ACC112 (cell line): ENCODE measurements around the gene PAQR4.
A peak's percentile ranks its signal among the peaks of the same experiment; 100 is the strongest.

Experiments
- H2AFZ ChIP-seq: fragments of 200-600 bp; sonication (generic); one replicate; pipeline ENCODE4 v1.6.0; 2017; ENCODE audit warnings: antibody characterized with exemption, low read length; ENCODE audit not compliant: unreplicated experiment
- H3K27ac ChIP-seq: fragments of 200-600 bp; sonication (generic); 2 replicates; pipeline ENCODE4 v1.5.1; 2014; ENCODE audit warnings: low read depth, mild to moderate bottlenecking, antibody characterized with exemption, low read length, moderate library complexity
- H3K27me3 ChIP-seq: fragments of 200-600 bp; sonication (generic); 2 replicates; pipeline ENCODE4 v1.6.1; 2014; ENCODE audit warnings: mild to moderate bottlenecking, antibody characterized with exemption, low read length, moderate library complexity, mixed read lengths; ENCODE audit not compliant: insufficient read depth
- H3K36me3 ChIP-seq: fragments of 200-600 bp; sonication (generic); 2 replicates; pipeline ENCODE4 v1.6.1; 2016; ENCODE audit warnings: mild to moderate bottlenecking, antibody characterized with exemption, low read length, moderate library complexity, mixed read lengths; ENCODE audit not compliant: insufficient read depth
- H3K4me1 ChIP-seq: fragments of 200-600 bp; sonication (generic); one replicate; pipeline ENCODE4 v1.6.1; 2016; ENCODE audit warnings: low read length, mixed read lengths; ENCODE audit not compliant: insufficient read depth, unreplicated experiment, control insufficient read depth
- H3K4me3 ChIP-seq: fragments of 200-600 bp; sonication (generic); 2 replicates; pipeline ENCODE4 v1.5.1; 2014; ENCODE audit warnings: mild to moderate bottlenecking, low read depth, low read length
- H3K79me2 ChIP-seq: fragments of 200-600 bp; sonication (generic); one replicate; pipeline ENCODE4 v1.6.0; 2016; ENCODE audit warnings: low read length; ENCODE audit not compliant: control insufficient read depth, unreplicated experiment, insufficient read depth

Gene PAQR4

DNA sequence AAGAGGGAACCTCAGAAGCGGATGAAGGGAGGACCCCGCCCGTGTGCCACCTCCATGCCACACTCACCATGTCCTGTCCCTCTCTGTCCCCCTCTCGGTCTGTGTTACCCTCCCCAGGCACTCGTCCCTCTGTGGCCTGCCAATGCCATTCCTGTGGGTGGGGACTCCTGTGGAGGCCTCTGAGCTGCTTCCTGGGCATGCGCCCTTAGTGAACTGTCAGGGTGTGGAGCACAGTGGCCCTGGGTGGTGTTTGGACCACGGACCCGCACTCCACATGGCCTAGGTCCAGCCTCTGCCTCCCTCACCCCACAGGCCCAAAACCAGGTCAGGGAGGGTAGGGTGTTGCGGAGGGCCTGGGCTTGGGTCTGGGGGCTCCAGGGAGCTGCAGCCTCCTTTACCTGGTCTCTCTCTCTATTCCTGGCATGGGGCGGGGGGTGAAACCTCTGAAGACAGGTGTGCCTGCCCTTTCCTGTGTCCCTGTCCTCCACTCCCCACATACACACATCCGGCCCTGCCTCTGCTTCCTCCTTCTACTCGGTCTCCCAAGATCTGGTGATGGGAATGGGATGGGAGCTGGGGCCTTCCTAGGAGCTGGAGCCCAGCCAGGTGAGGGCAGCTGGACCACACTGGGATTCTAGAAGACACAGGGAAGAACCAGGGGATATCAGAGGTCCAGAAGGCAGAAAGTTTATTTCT lies 22.6 kb downstream of the PAQR4 start:
- H3K4me3 ChIP-seq, result no peak overlapping the region

DNA sequence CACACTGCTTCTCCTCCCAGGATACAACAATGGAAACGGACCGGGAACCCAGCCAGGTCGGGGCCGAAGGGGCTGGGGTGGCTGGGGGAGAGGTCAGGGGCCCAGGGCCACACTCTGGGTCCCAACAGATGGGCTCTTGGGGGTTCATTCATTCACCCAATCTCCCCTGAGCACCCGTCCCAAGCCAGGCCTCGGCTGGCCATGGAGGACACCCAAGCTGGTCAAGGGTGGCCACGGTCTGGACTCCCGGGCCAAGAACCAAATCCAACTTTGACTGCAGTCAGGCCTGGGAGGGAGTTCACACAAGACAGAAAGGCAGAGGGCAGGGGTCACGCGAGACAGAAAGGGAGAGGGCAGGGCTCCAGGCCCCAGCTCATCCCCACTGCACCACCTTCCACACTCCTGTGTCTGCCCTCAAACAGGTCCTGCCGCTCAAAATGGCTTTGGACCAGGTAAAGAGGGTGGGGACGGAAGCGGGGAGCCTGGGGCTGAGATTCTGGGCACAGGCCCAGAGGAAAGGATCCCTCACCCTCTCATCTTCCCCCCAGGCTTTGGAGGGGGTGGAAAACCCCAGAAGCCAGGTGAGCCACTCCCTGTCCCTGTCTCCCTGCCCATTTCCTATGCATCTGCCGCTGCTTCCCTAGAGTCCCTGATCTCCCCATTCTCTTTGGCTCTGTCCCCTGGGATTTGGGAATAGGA lies 23.4 kb downstream of the PAQR4 start:
- H3K27ac ChIP-seq, result no peak overlapping the region
- H3K79me2 ChIP-seq, result no peaks in the 10 kb centered on the region
- no peaks in the 10 kb centered on the region for H3K36me3 ChIP-seq
- no peak overlapping the region for H3K4me3 ChIP-seq
- 0 out of 2 replicates have a peak, but pooled peaks cover 5% of the 10 kb centered on the region for H3K27me3 ChIP-seq
- no peaks in the 10 kb centered on the region for H3K4me1 ChIP-seq
- no peak overlapping the region for H2AFZ ChIP-seq

More for the DNA sequence above, 22.6 kb downstream of the PAQR4 start:
- H3K4me1 ChIP-seq, result no peaks in the 10 kb centered on the region
- H3K27ac ChIP-seq, result no peak overlapping the region
- no peaks in the 10 kb centered on the region for H3K36me3 ChIP-seq
- 0 out of 2 replicates have a peak, but pooled peaks cover 3% of the 10 kb centered on the region for H3K27me3 ChIP-seq
- H2AFZ ChIP-seq, result no peak overlapping the region
- no peaks in the 10 kb centered on the region for H3K79me2 ChIP-seq

GRCh38 chr16:2996298-2996697 lies 27.1 kb downstream of the PAQR4 start:
- Histone ChIP-seq H2AFZ (no peak overlapping the region), H3K27ac (no peak overlapping the region), H3K4me1 (no peaks in the 10 kb centered on the region), H3K4me3 (no peak overlapping the region), H3K36me3 (no peaks in the 10 kb centered on the region), H3K79me2 (no peaks in the 10 kb centered on the region), H3K27me3 (0 out of 2 replicates have a peak, but pooled peaks cover 2% of the 10 kb centered on the region)

DNA sequence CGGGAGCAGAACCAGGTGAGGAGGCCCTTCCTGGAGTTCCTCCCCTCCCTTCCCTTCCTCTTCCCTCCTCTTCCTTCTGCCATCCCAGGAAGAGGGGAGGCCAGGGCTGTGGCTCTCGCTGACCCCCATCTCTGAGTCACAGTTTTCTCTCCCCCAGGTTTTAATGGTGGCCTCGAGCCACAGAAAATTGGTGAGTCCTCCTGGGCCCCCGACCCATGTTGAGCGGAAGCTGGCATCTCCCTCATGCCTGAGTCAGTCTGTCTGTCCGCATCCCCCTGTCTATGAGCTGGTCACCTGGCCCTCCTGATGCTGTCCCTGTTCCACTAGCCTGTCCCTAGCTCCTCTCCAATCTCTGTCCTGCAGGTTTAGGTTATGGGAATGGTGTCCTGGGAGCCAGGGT lies 30.8 kb downstream of the PAQR4 start:
- no peaks in the 10 kb centered on the region for H3K79me2 ChIP-seq
- H3K36me3 ChIP-seq, result no peaks in the 10 kb centered on the region
- no peak overlapping the region for H3K4me3 ChIP-seq
- no peak overlapping the region for H2AFZ ChIP-seq
- H3K4me1 ChIP-seq, result no peaks in the 10 kb centered on the region
- H3K27me3 ChIP-seq, result 0 out of 2 replicates have a peak, but pooled peaks cover 2% of the 10 kb centered on the region
- H3K27ac ChIP-seq, result no peak overlapping the region

DNA sequence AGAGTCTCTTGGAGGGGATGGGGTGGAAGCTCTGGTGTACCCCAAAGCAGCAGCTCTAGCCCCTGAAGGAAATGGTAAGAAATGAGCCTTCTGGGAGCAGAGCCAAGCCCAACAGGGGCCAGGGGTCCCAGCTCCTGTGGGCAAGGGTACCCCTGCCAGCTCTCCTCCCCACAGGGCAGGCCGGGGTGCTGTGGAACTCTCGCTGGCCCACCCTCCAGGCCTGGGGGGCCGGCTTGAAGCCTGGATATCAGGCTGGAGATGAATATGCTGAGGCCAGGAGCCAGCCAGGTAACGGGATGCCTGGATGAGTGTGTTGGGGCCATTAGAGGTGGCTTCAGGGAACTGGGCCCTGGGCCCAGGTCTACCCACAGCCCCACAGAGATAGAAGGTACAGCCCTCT lies 31.4 kb downstream of the PAQR4 start:
- Histone ChIP-seq H2AFZ (no peak overlapping the region), H3K4me1 (no peaks in the 10 kb centered on the region), H3K4me3 (no peak overlapping the region), H3K79me2 (no peaks in the 10 kb centered on the region), H3K36me3 (no peaks in the 10 kb centered on the region), H3K27me3 (0 out of 2 replicates have a peak, but pooled peaks cover 2% of the 10 kb centered on the region), H3K27ac (no peak overlapping the region)

DNA sequence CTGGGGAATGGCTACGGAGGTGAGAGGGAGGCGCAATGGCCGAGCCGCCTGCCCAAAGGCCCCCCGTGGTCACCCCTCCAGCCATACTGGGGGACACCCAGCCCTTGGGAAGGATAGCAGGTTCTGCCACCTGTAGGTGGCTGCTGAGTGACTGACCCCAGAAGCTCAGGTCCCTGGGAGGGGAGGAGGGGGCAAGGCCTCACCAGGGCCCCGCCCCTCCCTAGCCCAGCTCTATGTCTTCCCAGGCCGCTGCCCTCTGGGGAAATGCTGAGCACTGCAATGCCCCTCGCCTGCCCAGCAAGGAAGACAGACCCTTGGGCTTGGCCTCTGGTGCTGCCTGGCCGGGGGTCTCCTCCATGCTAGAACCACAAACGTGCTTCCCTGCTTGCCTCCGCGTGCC lies 32.2 kb downstream of the PAQR4 start:
- H3K4me1 ChIP-seq, result no peaks in the 10 kb centered on the region
- no peaks in the 10 kb centered on the region for H3K79me2 ChIP-seq
- H3K4me3 ChIP-seq, result no peak overlapping the region
- 0 out of 2 replicates have a peak, but pooled peaks cover 2% of the 10 kb centered on the region for H3K27me3 ChIP-seq
- no peak overlapping the region for H2AFZ ChIP-seq
- H3K36me3 ChIP-seq, result no peaks in the 10 kb centered on the region
- no peak overlapping the region for H3K27ac ChIP-seq

- no peaks in the 10 kb centered on the region for H3K36me3 ChIP-seq
- H3K27ac ChIP-seq, result no peak overlapping the region
- H3K4me3 ChIP-seq, result no peak overlapping the region
- H2AFZ ChIP-seq, result no peak overlapping the region
- no peaks in the 10 kb centered on the region for H3K79me2 ChIP-seq
- H3K27me3 ChIP-seq, result no peaks in the 10 kb centered on the region
- peaks cover 7% of the 10 kb centered on the region for H3K4me1 ChIP-seq
Observed at GRCh38 chr16:3003582-3004270, 34.6 kb downstream of the PAQR4 start.

GRCh38 chr16:3004319-3004718 lies 35.2 kb downstream of the PAQR4 start:
- H3K4me3 ChIP-seq, result no peak overlapping the region
- H3K27me3 ChIP-seq, result no peaks in the 10 kb centered on the region
- peaks cover 7% of the 10 kb centered on the region for H3K4me1 ChIP-seq
- H3K36me3 ChIP-seq, result no peaks in the 10 kb centered on the region
- H2AFZ ChIP-seq, result no peak overlapping the region
- H3K79me2 ChIP-seq, result no peaks in the 10 kb centered on the region
- H3K27ac ChIP-seq, result no peak overlapping the region

DNA sequence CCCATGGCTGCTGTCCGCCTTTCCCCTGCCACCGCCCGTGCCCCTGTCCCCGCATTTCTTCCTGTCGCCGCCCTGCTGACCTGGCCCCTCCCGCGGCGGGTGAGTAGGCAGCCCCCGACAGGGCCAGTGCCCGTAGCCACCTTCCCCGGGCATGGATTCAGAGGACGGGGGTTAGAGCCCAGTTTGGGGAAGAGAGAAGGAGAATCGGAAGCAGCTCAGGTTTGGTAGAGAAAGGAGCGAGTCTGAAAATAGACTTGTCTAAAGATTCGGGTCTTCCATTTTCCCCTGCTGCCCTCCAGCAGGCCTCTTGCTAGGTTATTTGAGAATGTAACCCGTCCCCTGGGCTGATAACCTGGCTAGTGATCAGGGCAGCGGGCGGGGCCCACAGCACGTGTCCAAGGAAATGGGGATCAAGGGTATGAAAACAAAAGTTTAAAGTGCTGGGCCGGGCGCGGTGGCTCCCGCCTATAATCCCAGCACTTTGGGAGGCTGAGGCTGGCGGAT lies 35.7 kb downstream of the PAQR4 start:
- H3K79me2 ChIP-seq, result no peaks in the 10 kb centered on the region
- no peaks in the 10 kb centered on the region for H3K27me3 ChIP-seq
- H3K27ac ChIP-seq, result no peak overlapping the region
- peak overlapping the region; percentile 62 for H3K4me3 ChIP-seq
- no peak overlapping the region for H2AFZ ChIP-seq
- H3K4me1 ChIP-seq, result peaks cover 7% of the 10 kb centered on the region
- no peaks in the 10 kb centered on the region for H3K36me3 ChIP-seq

- Histone ChIP-seq H3K27me3 (peaks cover 9% of the 10 kb centered on the region; the same call in 1 of the 2 replicates), H3K36me3 (no peaks in the 10 kb centered on the region), H3K27ac (no peak overlapping the region), H3K79me2 (no peaks in the 10 kb centered on the region), H3K4me3 (no peak overlapping the region), H3K4me1 (peaks cover 7% of the 10 kb centered on the region), H2AFZ (no peak overlapping the region)
Observed at GRCh38 chr16:3007059-3007956, 38.2 kb downstream of the PAQR4 start.
